H9 (cell line): Measurements from ENCODE around the gene SAMD8. TPM values are rescaled to one million over a fixed set of nuclear protein-coding genes. Genes with fewer than 3 reads are reported as not detected.

Experiments used
- DNase-seq: peaks from one replicate; pipeline ENCODE4 v3.0.0-alpha.2; 2017
- H2AFZ ChIP-seq: one replicate; pipeline ENCODE4 v1.6.1; 2013; ENCODE audit warnings: mild to moderate bottlenecking, low read length, control low read depth, moderate library complexity
- H2AK5ac ChIP-seq: 2 replicates; pipeline ENCODE4 v1.6.1; 2013; ENCODE audit warnings: low read length, control low read depth, mixed read lengths; ENCODE audit not compliant: insufficient read length
- H2BK120ac ChIP-seq: one replicate; pipeline ENCODE4 v1.6.1; 2013; ENCODE audit warnings: low read depth, mild to moderate bottlenecking, low read length, control low read depth, inconsistent platforms; ENCODE audit not compliant: poor library complexity, severe bottlenecking
- H2BK12ac ChIP-seq: 2 replicates; pipeline ENCODE4 v1.6.1; 2013; ENCODE audit warnings: low read length, control low read depth, mixed read lengths, low read depth; ENCODE audit not compliant: insufficient read length
- H2BK15ac ChIP-seq: 2 replicates; pipeline ENCODE4 v1.6.1; 2013; ENCODE audit warnings: low read depth, low read length, control low read depth
- H2BK20ac ChIP-seq: one replicate; pipeline ENCODE4 v1.6.1; 2013; ENCODE audit warnings: low read depth, mild to moderate bottlenecking, low read length, control low read depth, inconsistent platforms; ENCODE audit not compliant: poor library complexity, severe bottlenecking
- H2BK5ac ChIP-seq: 2 replicates; pipeline ENCODE4 v1.6.1; 2013; ENCODE audit warnings: low read length, control low read depth, mixed read lengths; ENCODE audit not compliant: insufficient read length
- H3K14ac ChIP-seq: 2 replicates; pipeline ENCODE4 v1.6.1; 2013; ENCODE audit warnings: low read length, control low read depth; ENCODE audit not compliant: insufficient read depth
- H3K18ac ChIP-seq: 2 replicates; pipeline ENCODE4 v1.6.1; 2013; ENCODE audit warnings: low read depth, mild to moderate bottlenecking, mixed read lengths, low read length, control low read depth; ENCODE audit not compliant: insufficient read length
- H3K23ac ChIP-seq: 2 replicates; pipeline ENCODE4 v1.6.1; 2013; ENCODE audit warnings: low read length, control low read depth, mixed read lengths, low read depth; ENCODE audit not compliant: insufficient read length
- H3K23me2 ChIP-seq: 2 replicates; pipeline ENCODE4 v1.6.1; 2013; ENCODE audit warnings: low read depth, mild to moderate bottlenecking, mixed read lengths, low read length, control low read depth; ENCODE audit not compliant: insufficient read length, poor library complexity, severe bottlenecking
- H3K27ac ChIP-seq: 2 replicates; pipeline ENCODE4 v1.5.1; 2013; ENCODE audit warnings: low read length, control low read depth, mixed read lengths, low read depth; ENCODE audit not compliant: insufficient read length
- H3K27me3 ChIP-seq: 2 replicates; pipeline ENCODE4 v1.6.1; 2013; ENCODE audit warnings: low read length, control low read depth, inconsistent platforms; ENCODE audit not compliant: insufficient read depth
- H3K4ac ChIP-seq: 2 replicates; pipeline ENCODE4 v1.6.1; 2013; ENCODE audit warnings: low read depth, mild to moderate bottlenecking, control low read depth, inconsistent platforms, low read length, moderate library complexity
- H3K4me1 ChIP-seq: 2 replicates; pipeline ENCODE4 v1.6.1; 2013; ENCODE audit warnings: low read length, control low read depth, inconsistent platforms; ENCODE audit not compliant: insufficient read depth
- H3K4me2 ChIP-seq: 2 replicates; pipeline ENCODE4 v1.6.1; 2013; ENCODE audit warnings: low read length, control low read depth, mixed read lengths; ENCODE audit not compliant: insufficient read length, insufficient read depth
- H3K56ac ChIP-seq: 2 replicates; pipeline ENCODE4 v1.6.1; 2013; ENCODE audit warnings: low read depth, mild to moderate bottlenecking, mixed read lengths, low read length, control low read depth; ENCODE audit not compliant: insufficient read length
- H3K79me1 ChIP-seq: 2 replicates; pipeline ENCODE4 v1.6.1; 2013; ENCODE audit warnings: low read depth, mild to moderate bottlenecking, moderate library complexity, low read length, control low read depth, inconsistent platforms; ENCODE audit not compliant: insufficient read depth, poor library complexity, severe bottlenecking
- H3K79me2 ChIP-seq: 2 replicates; pipeline ENCODE4 v1.6.1; 2013; ENCODE audit warnings: low read length, control low read depth, inconsistent platforms; ENCODE audit not compliant: insufficient read depth
- H3K9ac ChIP-seq: 2 replicates; pipeline ENCODE4 v1.6.1; 2013; ENCODE audit warnings: low read length, control low read depth, mixed read lengths; ENCODE audit not compliant: insufficient read length; ENCODE audit errors: extremely low read depth
- H3K9me3 ChIP-seq: one replicate; pipeline ENCODE4 v1.6.1; 2013; ENCODE audit warnings: low read depth, low read length, inconsistent platforms; ENCODE audit not compliant: control insufficient read depth
- H3T11ph ChIP-seq: one replicate; pipeline ENCODE4 v1.6.1; 2013; ENCODE audit warnings: mild to moderate bottlenecking, low read length, control low read depth, inconsistent platforms
- H4K20me1 ChIP-seq: one replicate; pipeline ENCODE4 v1.6.1; 2013; ENCODE audit not compliant: control insufficient read depth, insufficient read length, insufficient read depth
- H4K5ac ChIP-seq: 2 replicates; pipeline ENCODE4 v1.6.1; 2013; ENCODE audit warnings: low read depth, mild to moderate bottlenecking, mixed read lengths, low read length, control low read depth; ENCODE audit not compliant: insufficient read length
- H4K8ac ChIP-seq: replicated peaks from 2 replicates; pipeline ENCODE4 v1.6.1; 2013; ENCODE audit warnings: low read length, control low read depth, mixed read lengths, low read depth; ENCODE audit not compliant: insufficient read length
- H4K91ac ChIP-seq: 2 replicates; pipeline ENCODE4 v1.6.1; 2013; ENCODE audit warnings: low read depth, mild to moderate bottlenecking, moderate library complexity, mixed read lengths, low read length, control low read depth; ENCODE audit not compliant: insufficient read length
- H3K27ac Mint-ChIP-seq, 3 experiments: 2 replicates in 2 of 3; 3 replicates in 1 of 3; pipeline ENCODE4 v1.8.0; 2020 to 2021; ENCODE audit warnings: mixed read lengths in 3 of 3, mild to moderate bottlenecking in 1 of 3, moderate library complexity in 1 of 3
- H3K27me3 Mint-ChIP-seq: 2 replicates; pipeline ENCODE4 v1.8.0; 2021; ENCODE audit warnings: low read depth, mild to moderate bottlenecking, moderate library complexity, mixed read lengths
- H3K36me3 Mint-ChIP-seq, 3 experiments: 2 replicates in 2 of 3; 3 replicates in 1 of 3; pipeline ENCODE4 v1.8.0; 2020 to 2021; ENCODE audit warnings: low read depth in 3 of 3, mixed read lengths in 3 of 3; ENCODE audit not compliant: insufficient read depth in 1 of 3
- H3K4me1 Mint-ChIP-seq, 2 experiments: 2 replicates each; pipeline ENCODE4 v1.8.0; 2020; ENCODE audit warnings: mixed read lengths in 2 of 2
- H3K4me3 Mint-ChIP-seq, 2 experiments: 2 replicates in 1 of 2; 3 replicates in 1 of 2; pipeline ENCODE4 v1.8.0; 2020 to 2021; ENCODE audit warnings: mild to moderate bottlenecking in 2 of 2, mixed read lengths in 2 of 2, moderate library complexity in 1 of 2
- H3K9me3 Mint-ChIP-seq, 2 experiments: 2 replicates in 1 of 2; 3 replicates in 1 of 2; pipeline ENCODE4 v1.8.0; 2020; ENCODE audit warnings: mild to moderate bottlenecking in 2 of 2, mixed read lengths in 2 of 2, moderate library complexity in 1 of 2
- CTCF ChIP-seq: fragments of 200-600 bp; sonication (generic); conservative IDR thresholded peaks from 3 replicates; pipeline ENCODE4 v1.8.0; 2021; ENCODE audit warnings: antibody characterized with exemption, mild to moderate bottlenecking
- WGBS: extraction: QIAGEN DNeasy Blood & Tissue Kit; methylation state at CpG from one replicate; pipeline ENCODE4 v1.1.7; 2013; ENCODE audit warnings: missing lambda C conversion rate, low lambda C conversion rate, mixed read lengths; ENCODE audit not compliant: insufficient read length; ENCODE audit errors: extremely low coverage; 5-methylcytosine and 5-hydroxymethylcytosine counted together
- total RNA-seq: library from RNA; stranded (reverse); gene quantifications from 2 replicates; pipeline ENCODE4 v1.2.1, GENCODE V29; 2021

The SAMD8 gene
- total RNA-seq, 1 experiment from 2014 or later = 18.8 TPM

GRCh38 chr10:75061709-75062505 is 49.5 kb upstream of the SAMD8 start:
- Histone ChIP-seq H3K4me2 (no peak overlapping the region), H3K9me3 (no peaks in the 10 kb centered on the region), H4K5ac (no peak overlapping the region), H2BK120ac (no peak overlapping the region), H2BK12ac (no peak overlapping the region), H3K27me3 (no peaks in the 10 kb centered on the region), H3K79me2 (no peaks in the 10 kb centered on the region), H3K9ac (no peak overlapping the region), H3K4ac (no peak overlapping the region), H2AK5ac (no peak overlapping the region), H3K79me1 (no peaks in the 10 kb centered on the region), H3K23ac (no peak overlapping the region), H3K14ac (no peak overlapping the region), H3K23me2 (no peaks in the 10 kb centered on the region), H3K18ac (no peak overlapping the region), H4K91ac (no peak overlapping the region), H3K4me1 (no peaks in the 10 kb centered on the region), H4K8ac (no peak overlapping the region), H2BK5ac (no peak overlapping the region), H3K56ac (no peak overlapping the region), H4K20me1 (no peaks in the 10 kb centered on the region), H2BK15ac (no peak overlapping the region), H2BK20ac (no peak overlapping the region), H3T11ph (no peak overlapping the region), H3K27ac (no peak overlapping the region), H2AFZ (no peak overlapping the region)
- Mint-ChIP-seq H3K27ac (no peak overlapping the region; a peak in 1 of 7 replicates), H3K27me3 (no peaks in the 10 kb centered on the region), H3K4me3 (no peak overlapping the region), H3K36me3 (no peaks in the 10 kb centered on the region), H3K9me3 (no peaks in the 10 kb centered on the region), H3K4me1 (peaks cover 4 to 6% of the 10 kb centered on the region in 2 experiments; a peak in 3 of 4 replicates)
- no peak for TF ChIP-seq CTCF
- no CpG with 5 or more reads among the region's 15 CpGs for WGBS
- DNase-seq = no peak
